K562 (cell line): ENCODE data around the gene AKT2. TPM values are rescaled to one million over a fixed set of nuclear protein-coding genes. Genes with fewer than 3 reads are reported as not detected.

ENCODE experiments used
- FUS ChIP-seq: fragments of 200-400 bp; formaldehyde crosslinking; optimal IDR thresholded peaks from 2 replicates; pipeline ENCODE3; 2017; ENCODE audit warnings: low read depth, low read length
- MGA ChIP-seq: fragments of 450-650 bp; IDR thresholded peaks from 2 replicates; pipeline ENCODE4 v1.6.1; 2016; ENCODE audit warnings: mild to moderate bottlenecking, moderate library complexity
- POLR2AphosphoS5 ChIP-seq: IDR thresholded peaks from 2 replicates; pipeline ENCODE4 v1.6.1; 2011; ENCODE audit warnings: mild to moderate bottlenecking, low read depth, low read length, moderate library complexity; ENCODE audit not compliant: control insufficient read depth, insufficient read depth
- SIRT6 ChIP-seq: IDR thresholded peaks from one replicate; pipeline ENCODE4 v1.6.1; 2012; ENCODE audit warnings: low read depth, mild to moderate bottlenecking, control low read depth, inconsistent platforms, low read length, moderate library complexity
- ZNF121 ChIP-seq: sonication (generic); formaldehyde crosslinking; conservative IDR thresholded peaks from 2 replicates; pipeline ENCODE4 v1.8.0; 2022; ENCODE audit warnings: missing genetic modification reagents
- ZNF3 ChIP-seq: fragments of 250-450 bp; sonication (Bioruptor Pico); IDR thresholded peaks from 2 replicates; pipeline ENCODE4 v1.5.0; 2021; ENCODE audit warnings: mild to moderate bottlenecking, moderate library complexity
- ZNF584 ChIP-seq: fragments of 200-800 bp; sonication (Bioruptor generic); IDR thresholded peaks from 2 replicates; pipeline ENCODE4 v1.6.1; 2016; ENCODE audit warnings: low read depth, mild to moderate bottlenecking, missing genetic modification characterization, missing compliant biosample characterization
- ZNF609 ChIP-seq: sonication (generic); formaldehyde crosslinking; IDR thresholded peaks from 2 replicates; pipeline ENCODE4 v1.8.1; 2023; ENCODE audit warnings: missing genetic modification reagents, mild to moderate bottlenecking, borderline replicate concordance
- ZNF655 ChIP-seq: fragments of 250-450 bp; sonication (Bioruptor Pico); IDR thresholded peaks from 2 replicates; pipeline ENCODE4 v1.5.0; 2021
- polyA plus RNA-seq, 8 experiments: library from polyadenylated mRNA; depleted of rRNA in 4 of 8; stranded (reverse) in 5 of 8; unstranded in 3 of 8; fragments of >200 nt; fragmentation: Nextera tagmentation in 2 of 8; fragmentation: Illumina TruSeq in 1 of 8; extraction: Ambion mirVana in 2 of 8; extraction: Trizol in 1 of 8; gene quantifications; 2 replicates each; pipeline versions ENCODE4 v1.2.1 to v1.2.3, GENCODE V29; 2011 to 2014; ENCODE audit warnings: inconsistent platforms in 1 of 8, missing spikeins in 1 of 8
- total RNA-seq, 7 experiments: library from RNA; depleted of rRNA in 6 of 7; stranded (reverse); fragments of >200 nt in 6 of 7; fragmentation: Illumina TruSeq in 2 of 7; extraction: Trizol in 2 of 7; gene quantifications; 2 replicates each; pipeline versions ENCODE4 v1.2.1 to v1.2.3, GENCODE V29; 2011 to 2021; ENCODE audit warnings: low replicate concordance in 1 of 7

The AKT2 gene
- total and polyA plus RNA-seq, 9 of the 15 experiments (the other 6 are each of a cell fraction or from before 2014, with no cell fraction given): 1.1 to 132 (median 67.7) TPM

- no peak for TF ChIP-seq MGA
- TF ChIP-seq FUS: no peak
- TF ChIP-seq POLR2AphosphoS5: no peak
- no peak for TF ChIP-seq ZNF584 (CRISPR knock-in tag)
- TF ChIP-seq SIRT6: no peak
- no peak for TF ChIP-seq ZNF3
- TF ChIP-seq ZNF655 (CRISPR knock-in tag): no peak
- TF ChIP-seq ZNF609 (CRISPR knock-in tag): no peak
- TF ChIP-seq ZNF121 (CRISPR knock-in tag): no peak
These were observed 17.3 kb upstream of the AKT2 start (continued) for GRCh38 chr19:40302224-40303011.
